Suprapubic skin (tissue), 4 donors: ENCODE results near the gene SPR. TPM values are rescaled to one million over a fixed set of nuclear protein-coding genes. Genes with fewer than 3 reads are reported as not detected.
A peak's percentile ranks its signal among the peaks of the same experiment; 100 is the strongest.

Experiments used
- DNase-seq, 2 donors: peaks; one replicate each; pipeline ENCODE4 v3.0.0-alpha.2; 2019; ENCODE audit warnings: low spot score in 2 of 2
- H3K27ac ChIP-seq: fragments of 200-600 bp; sonication (generic); one replicate; pipeline ENCODE4 v1.5.1; 2019
- H3K27me3 ChIP-seq: fragments of 200-600 bp; sonication (generic); one replicate; pipeline ENCODE4 v1.5.1; 2019
- H3K36me3 ChIP-seq: fragments of 200-600 bp; sonication (generic); one replicate; pipeline ENCODE4 v1.5.1; 2019
- H3K4me1 ChIP-seq: fragments of 200-600 bp; sonication (generic); one replicate; pipeline ENCODE4 v1.5.1; 2019
- H3K4me3 ChIP-seq: fragments of 200-600 bp; sonication (generic); one replicate; pipeline ENCODE4 v1.5.1; 2019; ENCODE audit warnings: mild to moderate bottlenecking
- H3K9me3 ChIP-seq: fragments of 200-600 bp; sonication (generic); one replicate; pipeline ENCODE4 v1.5.1; 2019
- CTCF ChIP-seq, 2 donors: fragments of 200-600 bp in 1 of 2; fragments of 450-650 bp in 1 of 2; sonication (generic) in 1 of 2; IDR thresholded peaks; one replicate each; pipeline ENCODE4 v1.5.1; 2016 to 2019; ENCODE audit warnings: antibody characterized with exemption in 2 of 2, mild to moderate bottlenecking in 1 of 2, moderate library complexity in 1 of 2
- EP300 ChIP-seq: sonication (generic); formaldehyde crosslinking; IDR thresholded peaks from one replicate; pipeline ENCODE4 v1.6.1; 2017; ENCODE audit warnings: antibody characterized with exemption
- POLR2A ChIP-seq, 2 donors: fragments of 450-650 bp; IDR thresholded peaks; one replicate each; pipeline ENCODE4 v1.6.1; 2017; ENCODE audit warnings: antibody characterized with exemption in 2 of 2, mild to moderate bottlenecking in 2 of 2, moderate library complexity in 2 of 2
- POLR2AphosphoS5 ChIP-seq, 3 donors: sonication (generic); formaldehyde crosslinking; IDR thresholded peaks; one replicate each; pipeline ENCODE4 v1.6.1; 2017; ENCODE audit warnings: antibody characterized with exemption in 3 of 3
- WGBS: methylation state at CpG from one replicate; pipeline ENCODE4 v1.1.5; 2018; 5-methylcytosine and 5-hydroxymethylcytosine counted together
- total RNA-seq, 4 donors: library from RNA; depleted of rRNA; stranded (reverse); fragments of >200 nt; gene quantifications; one replicate each; pipeline ENCODE4 v1.1.0, GENCODE V29; 2016

The SPR gene
- total RNA-seq, 4 donors from 2014 or later: 11.9 to 14.2 (median 14.1) TPM

GRCh38 chr2:72891091-72891818 is 4.0 kb downstream of the SPR start:
- Histone ChIP-seq H3K27me3 (peaks cover 23% of the 10 kb centered on the region), H3K27ac (no peak overlapping the region), H3K36me3 (peaks cover 11% of the 10 kb centered on the region), H3K9me3 (no peaks in the 10 kb centered on the region), H3K4me1 (peaks cover 35% of the 10 kb centered on the region), H3K4me3 (no peak overlapping the region)
- no peak for DNase-seq
- 88% methylated on average over 8 of the region's 8 CpGs for WGBS
- no peak for TF ChIP-seq POLR2A (IDR thresholded peaks at IDR 0.05)
- TF ChIP-seq EP300: no peak
- TF ChIP-seq POLR2AphosphoS5 (IDR thresholded peaks at IDR 0.05): no peak
- TF ChIP-seq CTCF (IDR thresholded peaks at IDR 0.05): no peak

GRCh38 chr2:72892506-72893173 is 5.4 kb downstream of the SPR start:
- no peaks in the 10 kb centered on the region for H3K9me3 ChIP-seq
- peaks cover 22% of the 10 kb centered on the region for H3K4me1 ChIP-seq
- H3K36me3 ChIP-seq: peaks cover 11% of the 10 kb centered on the region
- H3K4me3 ChIP-seq: no peak overlapping the region
- DNase-seq: no peak
- peaks cover 30% of the 10 kb centered on the region for H3K27me3 ChIP-seq
- no peak overlapping the region for H3K27ac ChIP-seq
- WGBS: 16% methylated on average over 10 of the region's 11 CpGs
- no peak for TF ChIP-seq POLR2AphosphoS5 (IDR thresholded peaks at IDR 0.05)
- TF ChIP-seq EP300: no peak
- TF ChIP-seq CTCF (IDR thresholded peaks at IDR 0.05): peak in 1 of 2 donors; percentile 57

GRCh38 chr2:72893594-72894319 is 6.5 kb downstream of the SPR start:
- TF ChIP-seq POLR2AphosphoS5 (IDR thresholded peaks at IDR 0.05): no peak
- TF ChIP-seq CTCF (IDR thresholded peaks at IDR 0.05): peak in 1 of 2 donors; percentile 61
- TF ChIP-seq POLR2A (IDR thresholded peaks at IDR 0.05): no peak
- TF ChIP-seq EP300: no peak
- H3K36me3 ChIP-seq: peaks cover 11% of the 10 kb centered on the region
- 53% methylated on average over 14 of the region's 15 CpGs for WGBS
- peaks cover 32% of the 10 kb centered on the region for H3K27me3 ChIP-seq
- no peak for DNase-seq
- H3K27ac ChIP-seq: no peak overlapping the region
- peaks cover 13% of the 10 kb centered on the region for H3K4me1 ChIP-seq
- no peak overlapping the region for H3K4me3 ChIP-seq
- H3K9me3 ChIP-seq: no peaks in the 10 kb centered on the region

GRCh38 chr2:72894514-72894913 is 7.3 kb downstream of the SPR start:
- 57% methylated on average over 9 of the region's 9 CpGs for WGBS
- Histone ChIP-seq H3K27ac (no peak overlapping the region), H3K36me3 (peaks cover 11% of the 10 kb centered on the region), H3K27me3 (peaks cover 34% of the 10 kb centered on the region), H3K4me3 (no peak overlapping the region), H3K4me1 (peaks cover 13% of the 10 kb centered on the region), H3K9me3 (no peaks in the 10 kb centered on the region)
- no peak for DNase-seq
- TF ChIP-seq POLR2A (IDR thresholded peaks at IDR 0.05) (no peak), POLR2AphosphoS5 (IDR thresholded peaks at IDR 0.05) (no peak), EP300 (no peak), CTCF (IDR thresholded peaks at IDR 0.05) (no peak)

GRCh38 chr2:72895154-72895553 is 7.9 kb downstream of the SPR start:
- H3K27ac ChIP-seq: no peak overlapping the region
- H3K4me1 ChIP-seq: peaks cover 13% of the 10 kb centered on the region
- no peaks in the 10 kb centered on the region for H3K9me3 ChIP-seq
- H3K36me3 ChIP-seq: peaks cover 11% of the 10 kb centered on the region
- no peak overlapping the region for H3K4me3 ChIP-seq
- WGBS: 10% methylated on average over 4 of the region's 4 CpGs
- TF ChIP-seq CTCF (IDR thresholded peaks at IDR 0.05): no peak
- no peak for TF ChIP-seq EP300
- no peak for TF ChIP-seq POLR2AphosphoS5 (IDR thresholded peaks at IDR 0.05)
- no peak for TF ChIP-seq POLR2A (IDR thresholded peaks at IDR 0.05)
- peaks cover 39% of the 10 kb centered on the region for H3K27me3 ChIP-seq
- DNase-seq: no peak
